SU-DHL-6 (cell line): ENCODE results near the gene FIGNL2.

Source experiments
- H2AFZ ChIP-seq: fragments of 200-600 bp; sonication (generic); 2 replicates; pipeline ENCODE4 v1.6.1; 2014; ENCODE audit warnings: low read depth, mild to moderate bottlenecking, moderate library complexity, mixed read lengths, antibody characterized with exemption, low read length; ENCODE audit not compliant: severe bottlenecking
- H3F3A ChIP-seq: fragments of 200-600 bp; shearing (Covaris generic); 2 replicates; pipeline ENCODE4 v1.6.0; 2016; ENCODE audit warnings: antibody characterized with exemption, mild to moderate bottlenecking; ENCODE audit not compliant: insufficient read depth
- H3K27ac ChIP-seq: fragments of 200-600 bp; sonication (generic); 2 replicates; pipeline ENCODE4 v1.5.1; 2016; ENCODE audit warnings: low read depth, mild to moderate bottlenecking, low read length, moderate library complexity, mixed read lengths
- H3K27me3 ChIP-seq: fragments of 200-600 bp; sonication (generic), shearing (Covaris generic); 2 replicates; pipeline ENCODE4 v1.6.0; 2014; ENCODE audit warnings: mild to moderate bottlenecking, low read length
- H3K36me3 ChIP-seq: fragments of 200-600 bp; sonication (generic); 2 replicates; pipeline ENCODE4 v1.6.1; 2014; ENCODE audit warnings: mild to moderate bottlenecking, low read length, mixed read lengths
- H3K4me2 ChIP-seq: fragments of 300-600, 200-600 bp; shearing (Covaris generic), sonication (generic); 2 replicates; pipeline ENCODE4 v1.6.0; 2014; ENCODE audit warnings: low read length, low read depth, mild to moderate bottlenecking; ENCODE audit not compliant: poor library complexity, severe bottlenecking
- H3K4me3 ChIP-seq: fragments of 200-600 bp; sonication (generic); 2 replicates; pipeline ENCODE4 v1.5.1; 2014; ENCODE audit warnings: antibody characterized with exemption, low read length, mild to moderate bottlenecking, mixed read lengths; ENCODE audit not compliant: insufficient read depth, poor library complexity, severe bottlenecking
- H3K79me2 ChIP-seq: fragments of 200-600 bp; sonication (generic); 2 replicates; pipeline ENCODE4 v1.6.1; 2014; ENCODE audit warnings: mild to moderate bottlenecking, low read length, moderate library complexity; ENCODE audit not compliant: insufficient read depth
- H3K9ac ChIP-seq: fragments of 200-600 bp; sonication (generic); 2 replicates; pipeline ENCODE4 v1.7.0; 2014; ENCODE audit warnings: mild to moderate bottlenecking, low read length
- H3K9me2 ChIP-seq: fragments of 200-600 bp; sonication (generic); replicated peaks from 2 replicates; pipeline ENCODE4 v1.6.1; 2014; ENCODE audit warnings: low read length; ENCODE audit not compliant: insufficient read depth
- H3K9me3 ChIP-seq: fragments of 200-600 bp; sonication (generic); 2 replicates; pipeline ENCODE4 v1.6.1; 2014; ENCODE audit warnings: low read length, mixed read lengths; ENCODE audit not compliant: insufficient read depth
- H4K20me1 ChIP-seq: fragments of 200-600 bp; sonication (generic); 2 replicates; pipeline ENCODE4 v1.6.1; 2014; ENCODE audit warnings: low read depth, mild to moderate bottlenecking, antibody characterized with exemption, low read length, moderate library complexity, mixed read lengths
- CTCF ChIP-seq: fragments of 200-600 bp; sonication (generic); IDR thresholded peaks from one replicate; pipeline ENCODE4 v1.5.1; 2017; ENCODE audit warnings: antibody characterized with exemption, mild to moderate bottlenecking, low read length, moderate library complexity; ENCODE audit not compliant: insufficient read depth, poor library complexity, severe bottlenecking
- EZH2phosphoT487 ChIP-seq: fragments of 200-600 bp; sonication (generic), shearing (Covaris generic); conservative IDR thresholded peaks from 2 replicates; pipeline ENCODE4 v1.6.1; 2018; ENCODE audit warnings: mild to moderate bottlenecking, antibody characterized with exemption, low read length, moderate library complexity, mixed read lengths

FIGNL2 gene

GRCh38 chr12:51839310-51839947 lies 9.1 kb downstream of the FIGNL2 start:
- Histone ChIP-seq H3K36me3 (no peaks in the 10 kb centered on the region), H3F3A (no peaks in the 10 kb centered on the region), H3K27ac (no peak overlapping the region), H3K4me2 (no peak overlapping the region), H3K4me3 (no peak overlapping the region), H4K20me1 (no peaks in the 10 kb centered on the region), H3K27me3 (no peaks in the 10 kb centered on the region), H3K9me3 (no peaks in the 10 kb centered on the region), H3K9ac (no peak overlapping the region), H3K79me2 (no peaks in the 10 kb centered on the region), H2AFZ (no peak overlapping the region), H3K9me2 (no peaks in the 10 kb centered on the region)
- TF ChIP-seq EZH2phosphoT487 (no peak), CTCF (no peak)

- H3K4me2 ChIP-seq: no peak overlapping the region
- H3K27ac ChIP-seq: no peak overlapping the region
- no peaks in the 10 kb centered on the region for H3K9me2 ChIP-seq
- TF ChIP-seq EZH2phosphoT487 (no peak), CTCF (no peak)
- no peak overlapping the region for H2AFZ ChIP-seq
- H4K20me1 ChIP-seq: no peaks in the 10 kb centered on the region
- no peak overlapping the region for H3K4me3 ChIP-seq
- no peaks in the 10 kb centered on the region for H3K36me3 ChIP-seq
- H3K9me3 ChIP-seq: no peaks in the 10 kb centered on the region
- no peak overlapping the region for H3K9ac ChIP-seq
- H3K27me3 ChIP-seq: no peaks in the 10 kb centered on the region
- H3F3A ChIP-seq: no peaks in the 10 kb centered on the region
- H3K79me2 ChIP-seq: no peaks in the 10 kb centered on the region
Observed at GRCh38 chr12:51838762-51839161, 9.8 kb downstream of the FIGNL2 start.

GRCh38 chr12:51838036-51838435 lies 10.5 kb downstream of the FIGNL2 start:
- no peaks in the 10 kb centered on the region for H3K36me3 ChIP-seq
- no peak overlapping the region for H3K4me3 ChIP-seq
- no peaks in the 10 kb centered on the region for H3K9me2 ChIP-seq
- H3K4me2 ChIP-seq: no peak overlapping the region
- TF ChIP-seq EZH2phosphoT487 (no peak), CTCF (no peak)
- H4K20me1 ChIP-seq: no peaks in the 10 kb centered on the region
- no peak overlapping the region for H3K27ac ChIP-seq
- no peaks in the 10 kb centered on the region for H3K9me3 ChIP-seq
- no peaks in the 10 kb centered on the region for H3K79me2 ChIP-seq
- H3K9ac ChIP-seq: no peak overlapping the region
- H3F3A ChIP-seq: no peaks in the 10 kb centered on the region
- no peak overlapping the region for H2AFZ ChIP-seq
- H3K27me3 ChIP-seq: no peaks in the 10 kb centered on the region
